Ovary (tissue), 9 donors: Measurements from ENCODE around the gene CCDC97. TPM values are rescaled to one million over a fixed set of nuclear protein-coding genes. Genes with fewer than 3 reads are reported as not detected.

Source experiments
- DNase-seq, 5 donors: peaks; one replicate each; pipeline ENCODE4 v3.0.0-alpha.2; 2019 to 2020
- H3K27ac ChIP-seq, 2 donors: fragments of 200-600 bp; one replicate each; pipeline versions ENCODE4 v1.5.1 to v1.8.0; 2019 to 2022
- H3K27me3 ChIP-seq: fragments of 200-600 bp; one replicate; pipeline ENCODE4 v1.8.0; 2022
- H3K36me3 ChIP-seq: fragments of 200-600 bp; sonication (generic); one replicate; pipeline ENCODE4 v1.5.1; 2019
- H3K4me1 ChIP-seq: one replicate; pipeline ENCODE4 v1.8.1; 2013; ENCODE audit warnings: mild to moderate bottlenecking, moderate library complexity; ENCODE audit not compliant: insufficient read depth
- H3K4me3 ChIP-seq: fragments of 200-600 bp; sonication (generic); one replicate; pipeline ENCODE4 v1.5.1; 2017
- H3K9me3 ChIP-seq, 2 donors: fragments of 200-600 bp in 1 of 2; sonication (generic) in 1 of 2; one replicate each; pipeline versions ENCODE4 v1.5.1 to v1.8.1; 2013 to 2019; ENCODE audit warnings: mild to moderate bottlenecking in 1 of 2, moderate library complexity in 1 of 2
- CTCF ChIP-seq, 3 donors: fragments of 450-650 bp in 2 of 3; fragments of 200-600 bp in 1 of 3; IDR thresholded peaks; one replicate each; pipeline versions ENCODE4 v1.5.1 to v1.8.0; 2016 to 2022; ENCODE audit warnings: antibody characterized with exemption in 3 of 3, mild to moderate bottlenecking in 1 of 3
- EP300 ChIP-seq: sonication (generic); formaldehyde crosslinking; IDR thresholded peaks from one replicate; pipeline ENCODE4 v1.6.1; 2017; ENCODE audit warnings: antibody characterized with exemption
- POLR2A ChIP-seq: fragments of 450-650 bp; IDR thresholded peaks from one replicate; pipeline ENCODE4 v1.6.1; 2017; ENCODE audit warnings: antibody characterized with exemption, mild to moderate bottlenecking, moderate library complexity
- WGBS, 3 donors: extraction: QIAGEN DNeasy Blood & Tissue Kit in 1 of 3; methylation state at CpG; one replicate each; pipeline versions ENCODE4 v1.1.5 to v1.1.7; 2013 to 2017; 5-methylcytosine and 5-hydroxymethylcytosine counted together
- intact Hi-C, 4 donors: fragments of 100-400 bp; cut with DNase I; formaldehyde crosslinking; loops; one replicate each; pipeline versions ENCODE4 v1.11.0 to v1.15.1; 2022 to 2023
- polyA plus RNA-seq, 2 donors: library from polyadenylated mRNA; stranded (reverse); fragments of 200-250 nt in 1 of 2; fragments of 350-450 nt in 1 of 2; fragmentation: Illumina TruSeq in 1 of 2; extraction: RNeasy Lipid Tissue Mini Kit (QIAGEN cat#74804) in 1 of 2; gene quantifications; one replicate each; pipeline ENCODE4 v1.2.3, GENCODE V29; 2013 to 2014
- total RNA-seq, 7 donors: library from RNA; depleted of rRNA in 2 of 7; stranded (reverse); fragments of >200 nt in 2 of 7; fragmentation: NEBNext Ultra II Directional in 3 of 7; extraction: Animal tissue kit (Norgen Biotek cat#: 25700) in 3 of 7; gene quantifications; one replicate each; pipeline versions ENCODE4 v1.1.0 to v1.2.4, GENCODE V29; 2016 to 2023
- donor health status: DM: no; HTN: no; CAD: no; lungs with moderate emphysema.
- donor health status: DM: no; HTN: no; CAD: no.
- donor health status: Bipolar disorder and iron deficiency.
- donor health status: DM: yes; HTN: yes; CAD: no.
- donor health status: DM: no; HTN: no; CAD: no.
- donor health status: DM: yes; HTN: yes; CAD: no.

CCDC97 gene
- total and polyA plus RNA-seq, 9 donors = 12.8 to 46.1 (median 29.5) TPM

GRCh38 chr19:41305927-41306793 lies 3.8 kb upstream of the CCDC97 start:
- no peak overlapping the region for H3K27ac ChIP-seq
- DNase-seq = peak in 1 of 5 donors; percentile 16
- H3K4me1 ChIP-seq = no peaks in the 10 kb centered on the region
- no peak overlapping the region for H3K4me3 ChIP-seq
- 70 to 78% (median 71%) methylated on average over 13 of the region's 13 CpGs for WGBS, 3 donors
- no peaks in the 10 kb centered on the region for H3K9me3 ChIP-seq
- intact Hi-C loops = loop anchor here in 3 of 4 donors (5.0 kb wide), 4 partner anchors 39 to 104 kb away; partner anchors contain the start of gene HNRNPUL1 (in 1 of the 3)
- no peaks in the 10 kb centered on the region for H3K36me3 ChIP-seq
- TF ChIP-seq CTCF (IDR thresholded peaks at IDR 0.05) = no peak
- no peak for TF ChIP-seq EP300
- no peak for TF ChIP-seq POLR2A
- no peaks in the 10 kb centered on the region for H3K27me3 ChIP-seq

DNA sequence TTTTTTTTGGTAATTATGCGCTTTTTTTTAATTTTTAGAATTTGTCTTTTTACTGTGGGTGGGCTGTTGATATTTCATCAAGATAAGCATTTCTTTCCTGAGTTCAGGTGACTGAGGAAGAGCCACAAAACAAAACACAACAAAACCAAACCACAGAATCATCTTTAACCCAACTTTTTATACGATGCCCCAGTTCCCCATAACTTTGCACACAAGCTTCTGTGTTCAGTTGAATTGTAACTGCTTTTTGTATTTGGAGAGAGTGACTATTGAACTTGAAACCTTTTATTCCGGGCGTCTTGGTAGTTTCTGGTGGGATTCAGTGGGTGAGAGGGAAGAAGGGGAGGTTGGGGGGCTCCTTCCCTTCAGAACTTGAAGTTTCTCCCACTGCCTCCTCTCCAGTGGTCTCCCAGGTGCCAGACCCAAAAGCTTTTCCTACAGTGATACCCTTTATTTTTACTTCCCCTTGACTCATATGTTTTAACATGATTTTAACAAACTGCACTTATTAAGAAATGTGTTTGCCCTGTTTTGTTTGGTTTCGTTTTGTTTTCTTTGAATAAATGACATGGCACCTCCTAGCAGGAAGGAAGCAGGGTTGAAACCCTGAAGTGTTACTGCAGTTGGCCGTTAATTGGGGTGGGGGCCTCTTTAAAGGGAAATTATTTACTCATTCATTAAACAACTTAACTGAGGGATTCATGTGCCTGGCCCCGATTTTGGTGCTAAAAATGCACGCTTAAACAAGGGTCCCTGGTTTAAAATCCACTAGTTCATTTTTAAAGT lies 2.7 kb upstream of the CCDC97 start:
- TF ChIP-seq CTCF (IDR thresholded peaks at IDR 0.05) (no peak), EP300 (no peak), POLR2A (no peak)
- H3K36me3 ChIP-seq = no peaks in the 10 kb centered on the region
- peak overlapping the region in 1 of 2 donors; percentile 34 for H3K27ac ChIP-seq
- no peaks in the 10 kb centered on the region for H3K4me1 ChIP-seq
- peak in 1 of 5 donors; percentile 4 for DNase-seq
- WGBS, 3 donors = 50 to 61% (median 57%) methylated on average over 8 of the region's 8 CpGs
- H3K4me3 ChIP-seq = no peak overlapping the region
- no peaks in the 10 kb centered on the region for H3K27me3 ChIP-seq
- no peaks in the 10 kb centered on the region for H3K9me3 ChIP-seq
- intact Hi-C loops = loop anchor here in 3 of 4 donors (5.0 kb wide), 4 partner anchors 40 to 105 kb away; partner anchors contain the start of gene HNRNPUL1 (in 1 of the 3)

DNA sequence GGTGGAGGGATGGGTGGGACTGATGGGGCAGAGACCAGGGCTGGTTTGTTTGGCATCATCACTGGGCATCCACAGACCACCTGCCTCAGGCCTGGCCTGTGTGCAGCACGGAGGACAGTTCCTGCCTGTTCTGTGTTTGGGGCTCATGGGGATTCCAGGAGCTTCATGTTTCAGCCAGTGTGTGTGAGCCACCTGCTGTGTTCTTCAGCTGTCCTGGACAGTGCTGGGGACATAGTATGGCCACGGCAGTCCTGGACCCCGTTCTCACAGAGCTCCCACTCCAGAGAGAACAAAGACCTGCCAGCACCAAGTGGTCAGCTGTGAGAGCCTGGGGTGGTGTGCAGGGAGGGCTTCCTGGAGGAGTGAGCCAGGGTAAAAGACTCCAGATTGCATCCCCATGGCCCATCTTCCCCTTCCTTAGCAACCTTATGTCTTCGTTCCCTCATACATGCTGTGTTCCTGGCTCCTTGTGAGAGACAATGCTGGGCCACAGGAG lies 2.0 kb upstream of the CCDC97 start:
- Histone ChIP-seq H3K36me3 (no peaks in the 10 kb centered on the region), H3K4me1 (no peaks in the 10 kb centered on the region), H3K4me3 (no peak overlapping the region), H3K27ac (peak overlapping the region; percentile 34 to 40), H3K9me3 (no peaks in the 10 kb centered on the region), H3K27me3 (no peaks in the 10 kb centered on the region)
- WGBS, 3 donors = 42 to 53% (median 49%) methylated on average over 4 of the region's 4 CpGs
- DNase-seq = peak in 1 of 5 donors; percentile 21
- TF ChIP-seq CTCF (IDR thresholded peaks at IDR 0.05) = no peak
- TF ChIP-seq POLR2A = no peak
- TF ChIP-seq EP300 = no peak
- intact Hi-C loops = loop anchor here in 3 of 4 donors (5.0 kb wide), 4 partner anchors 41 to 106 kb away; partner anchors contain the start of gene HNRNPUL1 (in 1 of the 3)
